KMS-11 (cell line): ENCODE results near the gene RALB.
A peak's percentile ranks its signal among the peaks of the same experiment; 100 is the strongest.

ENCODE experiments used
- H2AFZ ChIP-seq: fragments of 200-600 bp; sonication (generic); 2 replicates; pipeline ENCODE4 v1.6.1; 2016; ENCODE audit warnings: antibody characterized with exemption, mixed run types, low read depth
- H3K27ac ChIP-seq: fragments of 200-600 bp; sonication (generic); 2 replicates; pipeline ENCODE4 v1.6.1; 2016; ENCODE audit warnings: mild to moderate bottlenecking, mixed run types
- H3K27me3 ChIP-seq: fragments of 200-600 bp; sonication (generic); 2 replicates; pipeline ENCODE4 v1.6.1; 2017; ENCODE audit warnings: mild to moderate bottlenecking, low read depth, mixed run types, moderate library complexity; ENCODE audit not compliant: insufficient read depth
- H3K36me3 ChIP-seq: fragments of 200-600 bp; sonication (generic); 2 replicates; pipeline ENCODE4 v1.6.1; 2017; ENCODE audit warnings: mild to moderate bottlenecking, mixed run types; ENCODE audit not compliant: insufficient read depth
- H3K4me1 ChIP-seq: fragments of 200-600 bp; sonication (generic); 2 replicates; pipeline ENCODE4 v1.6.1; 2016; ENCODE audit warnings: mild to moderate bottlenecking, low read depth, mixed run types; ENCODE audit not compliant: poor library complexity, severe bottlenecking
- H3K4me2 ChIP-seq: fragments of 200-600 bp; sonication (generic); 2 replicates; pipeline ENCODE4 v1.7.0; 2016; ENCODE audit warnings: mild to moderate bottlenecking, mixed run types
- H3K4me3 ChIP-seq: fragments of 200-600 bp; sonication (generic); IDR thresholded peaks from 2 replicates; pipeline ENCODE4 v1.6.1; 2017; ENCODE audit warnings: low read depth, low read length, mixed read lengths; ENCODE audit not compliant: insufficient read depth
- H3K79me2 ChIP-seq: fragments of 200-600 bp; sonication (generic); 2 replicates; pipeline ENCODE4 v1.6.1; 2016; ENCODE audit warnings: low read depth, mixed run types; ENCODE audit not compliant: insufficient read depth
- H3K9ac ChIP-seq: fragments of 200-600 bp; sonication (generic); 2 replicates; pipeline ENCODE4 v1.6.1; 2016; ENCODE audit warnings: mild to moderate bottlenecking, mixed run types
- H4K20me1 ChIP-seq: fragments of 200-600 bp; sonication (generic); 2 replicates; pipeline ENCODE4 v1.6.1; 2016; ENCODE audit warnings: mild to moderate bottlenecking, mixed run types; ENCODE audit not compliant: insufficient read depth
- CTCF ChIP-seq: fragments of 200-600 bp; sonication (generic); conservative IDR thresholded peaks from 2 replicates; pipeline ENCODE4 v1.6.1; 2017; ENCODE audit warnings: low read depth, mild to moderate bottlenecking, antibody characterized with exemption, low read length, moderate library complexity, mixed read lengths

The RALB gene

GRCh38 chr2:120204945-120205670, 47.5 kb upstream of the RALB start:
- Histone ChIP-seq H3K4me2 (no peak overlapping the region), H3K27me3 (no peaks in the 10 kb centered on the region), H3K4me3 (no peak overlapping the region), H4K20me1 (no peaks in the 10 kb centered on the region), H3K27ac (no peak overlapping the region), H2AFZ (no peak overlapping the region), H3K79me2 (no peaks in the 10 kb centered on the region), H3K9ac (no peak overlapping the region), H3K36me3 (no peaks in the 10 kb centered on the region), H3K4me1 (no peaks in the 10 kb centered on the region)
- no peak for TF ChIP-seq CTCF

- no peaks in the 10 kb centered on the region for H3K4me1 ChIP-seq
- no peaks in the 10 kb centered on the region for H3K36me3 ChIP-seq
- no peak overlapping the region for H3K4me3 ChIP-seq
- no peaks in the 10 kb centered on the region for H3K27me3 ChIP-seq
- H2AFZ ChIP-seq, result no peak overlapping the region
- H4K20me1 ChIP-seq, result no peaks in the 10 kb centered on the region
- no peaks in the 10 kb centered on the region for H3K79me2 ChIP-seq
- no peak overlapping the region for H3K4me2 ChIP-seq
- no peak overlapping the region for H3K27ac ChIP-seq
- no peak overlapping the region for H3K9ac ChIP-seq
- peak; percentile 34; the same call in 1 of the 2 replicates for TF ChIP-seq CTCF
Measured at GRCh38 chr2:120206022-120206581, 46.5 kb upstream of the RALB start.

- Histone ChIP-seq H3K27ac (no peak overlapping the region), H3K27me3 (no peaks in the 10 kb centered on the region), H3K4me2 (no peak overlapping the region), H3K36me3 (no peaks in the 10 kb centered on the region), H3K4me3 (no peak overlapping the region), H3K4me1 (no peaks in the 10 kb centered on the region), H4K20me1 (no peaks in the 10 kb centered on the region), H3K9ac (no peak overlapping the region), H2AFZ (no peak overlapping the region), H3K79me2 (no peaks in the 10 kb centered on the region)
- TF ChIP-seq CTCF, result no peak
Measured at GRCh38 chr2:120208381-120209353, 44.0 kb upstream of the RALB start.

GRCh38 chr2:120209427-120210269, 43.0 kb upstream of the RALB start:
- H3K79me2 ChIP-seq, result no peaks in the 10 kb centered on the region
- no peak for TF ChIP-seq CTCF
- H3K4me2 ChIP-seq, result no peak overlapping the region
- no peaks in the 10 kb centered on the region for H4K20me1 ChIP-seq
- H3K36me3 ChIP-seq, result no peaks in the 10 kb centered on the region
- no peaks in the 10 kb centered on the region for H3K27me3 ChIP-seq
- H3K9ac ChIP-seq, result no peak overlapping the region
- H3K27ac ChIP-seq, result no peak overlapping the region
- H3K4me1 ChIP-seq, result no peaks in the 10 kb centered on the region
- no peak overlapping the region for H3K4me3 ChIP-seq
- no peak overlapping the region for H2AFZ ChIP-seq
